ENCODE measurements around the gene MEA1.
"Not testable (repeated sequence)": the region's sequence is repeated elsewhere in the genome, so short reads cannot be mapped to it uniquely, and the experiment has no call there.

The MEA1 gene

GRCh38 chr6:43006251-43006650 lies 7.5 kb downstream of the MEA1 start:
- DNase-seq: no peak

- DNase-seq: no peak
Measured at GRCh38 chr6:43005844-43006243, 7.9 kb downstream of the MEA1 start.

GRCh38 chr6:43001843-43002242 lies 11.9 kb downstream of the MEA1 start:
- DNase-seq: no peak

- not testable (repeated sequence) for DNase-seq
Measured at GRCh38 chr6:42998205-42998604, 15.5 kb downstream of the MEA1 start.

GRCh38 chr6:42996513-42996912 lies 17.2 kb downstream of the MEA1 start:
- no peak for DNase-seq

- no peak for DNase-seq
Measured at GRCh38 chr6:42993445-42993844, 20.3 kb downstream of the MEA1 start.

GRCh38 chr6:42989923-42990322 lies 23.8 kb downstream of the MEA1 start:
- no peak for DNase-seq

- no peak for DNase-seq
Measured at GRCh38 chr6:42988486-42989020, 25.2 kb downstream of the MEA1 start.

- DNase-seq: no peak
Measured at GRCh38 chr6:42987533-42988451, 26.0 kb downstream of the MEA1 start.

- DNase-seq: no peak
Measured at GRCh38 chr6:42984924-42985475, 28.7 kb downstream of the MEA1 start.

GRCh38 chr6:42984001-42984923 lies 29.5 kb downstream of the MEA1 start, which contains the start of gene PPP2R5D:
Gene PPP2R5D, plus strand, starts transcription at chr6:42984570. Its CDS starts 108 bp downstream, at chr6:42984678.
- DNase-seq: peak; percentile 98

GRCh38 chr6:42981836-42982235 lies 31.9 kb downstream of the MEA1 start:
- no peak for DNase-seq

- no peak for DNase-seq
Measured at GRCh38 chr6:42979523-42980177, 34.1 kb downstream of the MEA1 start.

GRCh38 chr6:42978839-42979522 lies 34.8 kb downstream of the MEA1 start, which contains the start of gene PEX6:
Gene PEX6, minus strand, starts transcription at chr6:42979181. Its CDS starts 31 bp downstream, at chr6:42979150.
- peak; percentile 90 for DNase-seq

- no peak for DNase-seq
Measured at GRCh38 chr6:42978487-42978838, 35.3 kb downstream of the MEA1 start.

- no peak for DNase-seq
Measured at GRCh38 chr6:42974919-42975505, 38.7 kb downstream of the MEA1 start.

- no peak for DNase-seq
Measured at GRCh38 chr6:42973926-42974325, 39.8 kb downstream of the MEA1 start.

- DNase-seq: no peak
Measured at GRCh38 chr6:42971746-42972327, 41.9 kb downstream of the MEA1 start.

- no peak for DNase-seq
Measured at GRCh38 chr6:42970871-42971612, 42.7 kb downstream of the MEA1 start.

GRCh38 chr6:42969934-42970333 lies 43.8 kb downstream of the MEA1 start:
- DNase-seq: no peak

Measured in left hindlimb (tissue), 1 donor.